Activated naive CD4-positive, alpha-beta T cell treated with anti-CD3 and anti-CD28 coated beads, Interleukin-2, amount 50 U/mL, for 72 hours (primary cell): ENCODE results near the gene RCAN3. TPM values are rescaled to one million over a fixed set of nuclear protein-coding genes. Genes with fewer than 3 reads are reported as not detected.
A peak's percentile ranks its signal among the peaks of the same experiment; 100 is the strongest.
"Not testable (repeated sequence)": the region's sequence is repeated elsewhere in the genome, so short reads cannot be mapped to it uniquely, and the experiment has no call there.

Experiments
- ATAC-seq, 2 donors: fragments of 150-1000 bp; cut with Tn5 transposase; 2 replicates each; pipeline ENCODE4 v1.10.0; 2021; ENCODE audit warnings: mild to moderate bottlenecking in 2 of 2, moderate library complexity in 2 of 2
- DNase-seq, 2 donors: peaks; one replicate each; pipeline ENCODE4 v3.0.0; 2021 to 2022; ENCODE audit warnings: low spot score in 2 of 2
- H3K27ac Mint-ChIP-seq, 2 donors: one replicate each; pipeline ENCODE4 v1.8.0; 2022; ENCODE audit warnings: mild to moderate bottlenecking in 2 of 2, mixed read lengths in 2 of 2
- H3K36me3 Mint-ChIP-seq, 2 donors: one replicate each; pipeline ENCODE4 v1.8.0; 2022; ENCODE audit warnings: mixed read lengths in 2 of 2
- H3K9me3 Mint-ChIP-seq, 2 donors: one replicate each; pipeline ENCODE4 v1.8.0; 2022; ENCODE audit warnings: mixed read lengths in 2 of 2
- total RNA-seq, 2 donors: library from RNA; stranded (reverse); gene quantifications; one replicate each; pipeline ENCODE4 v1.2.3, GENCODE V29; 2022

Gene RCAN3
- 10 to 100 TPM; 43.6 to 51.8 TPM for total RNA-seq

DNA sequence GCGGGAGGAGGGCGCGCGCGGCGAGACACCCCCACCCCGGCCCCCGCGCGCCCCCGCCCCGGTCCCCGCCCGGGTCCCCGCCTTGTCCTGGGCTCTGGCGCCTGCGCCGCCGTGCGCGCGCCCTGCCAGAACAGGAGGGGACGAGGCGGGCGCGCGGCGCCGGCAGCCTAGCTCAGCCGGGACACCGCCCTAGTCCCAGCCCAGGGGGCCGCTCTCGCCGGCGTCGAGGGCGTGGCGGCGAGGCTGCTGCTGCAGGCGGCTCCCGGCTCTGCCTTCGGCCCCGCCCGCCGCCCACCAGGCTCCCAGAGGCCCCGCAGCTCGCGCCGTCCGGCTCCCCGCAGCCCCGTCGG, at the start of gene RCAN3:
TSS of gene RCAN3 (plus strand) at position 128 of the 350 bp plus-strand sequence. CDS start 11,537 bp downstream, outside the sequence.
- peaks cover 21 to 35% of the 10 kb centered on the region in 2 donors for H3K36me3 Mint-ChIP-seq
- H3K9me3 Mint-ChIP-seq, result peaks cover 6 to 12% of the 10 kb centered on the region in 2 donors
- DNase-seq (peak; percentile 80 to 87), ATAC-seq (peak; percentile 70 to 88)
- H3K27ac Mint-ChIP-seq, result peak within 1 kb of the TSS; percentile 99

DNA sequence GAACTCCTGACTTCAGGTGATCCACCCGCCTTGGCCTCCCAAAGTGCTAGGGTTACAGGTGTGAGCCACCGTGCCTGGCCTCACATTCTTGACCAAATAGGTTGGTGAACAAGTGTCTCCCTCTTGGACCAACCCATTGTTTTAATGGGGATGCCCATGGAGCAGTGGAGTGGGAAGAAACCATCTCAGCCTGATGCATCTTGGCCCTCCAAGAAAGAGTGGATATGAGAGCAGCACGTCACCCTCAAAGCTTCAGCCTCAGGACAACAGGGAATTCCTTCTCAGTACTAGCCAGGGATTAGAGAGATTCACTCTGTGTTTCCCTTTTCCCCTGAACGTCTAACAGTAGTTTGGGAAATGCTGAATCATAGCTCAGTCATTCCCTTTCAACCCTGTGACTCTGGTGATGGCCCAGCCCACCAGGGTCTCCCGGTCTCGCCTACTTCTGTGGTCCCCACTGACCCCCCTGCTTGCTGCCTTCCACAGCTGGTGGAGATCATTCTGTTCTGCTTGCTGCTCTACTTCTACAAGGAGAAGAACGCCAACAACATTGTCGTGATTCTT, 49.6 kb upstream of the RCAN3 start:
- peaks cover 4 to 10% of the 10 kb centered on the region in 2 donors for H3K36me3 Mint-ChIP-seq
- H3K27ac Mint-ChIP-seq, result peak overlapping the region in 1 of 2 donors; percentile 6
- ATAC-seq (no peak), DNase-seq (no peak)
- no peaks in the 10 kb centered on the region for H3K9me3 Mint-ChIP-seq

DNA sequence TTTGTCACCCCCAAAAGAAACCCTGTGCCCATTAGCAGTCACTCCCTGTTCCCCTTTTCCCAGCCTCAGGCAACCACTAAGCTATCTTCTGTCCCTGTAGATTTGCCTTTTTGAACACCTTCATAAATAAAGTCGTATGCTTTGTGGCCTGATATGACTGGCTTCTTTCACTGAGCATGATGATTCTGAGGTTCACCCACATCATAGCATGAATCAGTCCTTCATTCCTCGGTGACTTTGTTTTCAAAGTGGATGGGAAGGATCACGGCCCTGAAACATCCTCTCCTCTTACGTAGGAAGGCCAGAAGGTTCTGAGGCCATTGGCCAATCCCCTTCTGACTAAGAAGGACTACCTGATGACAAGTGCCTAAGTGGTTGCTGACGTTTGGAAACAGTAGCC, 48.0 kb upstream of the RCAN3 start:
- DNase-seq (no peak), ATAC-seq (peak; percentile 41 to 72)
- H3K27ac Mint-ChIP-seq, result peak overlapping the region; percentile 34 to 78
- H3K9me3 Mint-ChIP-seq, result no peaks in the 10 kb centered on the region
- peaks cover 12 to 21% of the 10 kb centered on the region in 2 donors for H3K36me3 Mint-ChIP-seq

DNA sequence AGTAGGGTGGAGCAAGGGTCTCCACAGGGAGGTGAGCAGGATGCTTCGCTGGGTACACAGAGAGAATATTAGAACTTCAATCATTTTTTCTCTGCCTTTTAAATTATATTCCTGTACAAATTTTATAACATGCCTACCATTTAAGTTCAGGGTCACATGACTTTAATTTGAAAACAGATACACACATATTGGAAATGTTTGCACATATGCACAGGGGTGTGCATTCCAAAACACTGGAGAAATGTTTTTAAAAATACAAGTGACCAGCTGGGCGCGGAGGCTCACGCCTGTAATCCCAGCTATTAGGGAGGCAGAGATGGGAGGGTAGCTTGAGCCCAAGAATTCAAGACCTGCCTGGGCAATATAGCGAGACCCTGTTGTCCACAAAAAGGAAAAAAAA, 47.4 kb upstream of the RCAN3 start:
- DNase-seq (no peak), ATAC-seq (no peak)
- no peaks in the 10 kb centered on the region for H3K9me3 Mint-ChIP-seq
- H3K27ac Mint-ChIP-seq, result peak overlapping the region; percentile 34 to 74
- peaks cover 18 to 27% of the 10 kb centered on the region in 2 donors for H3K36me3 Mint-ChIP-seq

DNA sequence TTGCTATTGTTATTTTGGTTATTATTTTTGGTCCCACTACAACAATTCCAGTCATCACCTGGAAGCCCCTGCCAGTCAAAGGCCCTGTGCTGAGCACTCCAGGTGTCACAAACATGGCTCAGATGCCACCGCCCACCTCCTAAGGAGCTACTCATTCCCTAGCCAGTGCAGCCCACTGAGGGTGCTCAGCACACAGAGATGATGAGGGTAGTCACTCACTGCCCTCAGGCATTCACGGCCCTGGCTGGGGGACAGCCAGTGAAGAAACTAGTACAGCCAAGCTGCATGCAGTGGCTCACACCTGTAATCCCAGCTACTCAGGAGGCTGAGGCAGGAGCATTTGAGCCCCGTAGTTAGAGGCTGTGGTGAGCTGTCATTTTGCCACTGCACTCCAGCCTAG, 44.8 kb upstream of the RCAN3 start:
- no peak for ATAC-seq
- H3K36me3 Mint-ChIP-seq, result peaks cover 30 to 41% of the 10 kb centered on the region in 2 donors
- peak overlapping the region in 1 of 2 donors; percentile 13 for H3K27ac Mint-ChIP-seq
- DNase-seq, result no peak
- peaks cover 0 to 8% of the 10 kb centered on the region in 2 donors for H3K9me3 Mint-ChIP-seq

DNA sequence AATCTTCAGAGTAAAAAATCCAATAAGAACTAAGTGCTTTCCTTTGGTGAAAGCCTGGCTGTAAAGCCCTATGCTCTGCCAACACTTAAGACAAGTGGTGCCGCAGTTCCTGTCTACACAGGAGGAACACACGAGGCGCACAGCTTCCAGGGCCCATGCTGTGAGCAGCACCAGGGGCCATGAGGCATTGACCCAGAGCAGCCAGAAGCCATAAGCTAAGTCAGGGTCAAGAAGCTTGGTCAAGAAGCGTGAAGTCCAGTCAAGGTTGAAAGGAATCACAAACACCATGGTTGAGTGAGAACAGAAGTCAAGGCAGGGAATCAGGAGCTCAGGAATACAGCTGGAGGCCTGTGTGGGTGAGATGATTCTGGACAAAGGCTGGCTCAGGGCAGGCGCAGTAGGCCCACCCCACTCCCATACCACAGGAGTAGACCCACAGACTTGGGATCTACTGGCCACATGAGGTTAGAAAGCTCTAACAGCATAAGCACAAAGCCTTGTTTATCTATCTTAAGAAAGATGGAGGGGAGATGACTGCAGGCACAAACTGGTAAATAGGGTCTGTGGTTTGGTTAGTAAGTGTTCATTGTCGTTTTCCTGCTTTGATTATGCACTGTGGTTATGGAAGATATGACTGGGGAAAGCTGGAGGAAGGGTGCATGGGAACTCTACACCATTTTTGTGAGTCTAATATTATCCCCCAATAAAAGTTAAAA, 42.9 kb upstream of the RCAN3 start:
- ATAC-seq, result peak in 1 of 2 donors; percentile 37
- DNase-seq, result no peak
- Mint-ChIP-seq H3K36me3 (peaks cover 30 to 53% of the 10 kb centered on the region in 2 donors), H3K27ac (peak overlapping the region; percentile 17 to 78), H3K9me3 (peaks cover 0 to 8% of the 10 kb centered on the region in 2 donors)

DNA sequence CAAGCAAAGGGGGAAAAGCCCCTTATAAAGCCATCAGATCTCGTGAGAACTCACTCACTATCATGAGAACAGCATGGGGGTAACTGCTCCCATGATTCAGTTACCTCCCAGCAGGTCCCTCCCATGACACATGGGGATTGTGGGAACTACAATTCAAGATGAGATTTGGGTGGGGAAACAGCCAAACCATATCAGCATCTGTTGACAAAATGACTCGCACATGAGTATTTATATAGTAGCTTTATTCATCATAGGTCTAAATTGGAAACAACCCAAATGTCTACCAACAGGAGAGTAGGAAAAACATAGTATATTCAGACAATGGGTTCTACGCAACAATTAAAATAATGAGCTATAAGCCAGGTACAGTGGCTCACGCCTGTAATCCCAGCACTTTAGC, 40.5 kb upstream of the RCAN3 start:
- peak overlapping the region; percentile 24 to 46 for H3K27ac Mint-ChIP-seq
- not testable (repeated sequence) for DNase-seq, H3K9me3 Mint-ChIP-seq
- H3K36me3 Mint-ChIP-seq, result peaks cover 30 to 57% of the 10 kb centered on the region in 2 donors
- peak in 1 of 2 donors; percentile 43 for ATAC-seq

DNA sequence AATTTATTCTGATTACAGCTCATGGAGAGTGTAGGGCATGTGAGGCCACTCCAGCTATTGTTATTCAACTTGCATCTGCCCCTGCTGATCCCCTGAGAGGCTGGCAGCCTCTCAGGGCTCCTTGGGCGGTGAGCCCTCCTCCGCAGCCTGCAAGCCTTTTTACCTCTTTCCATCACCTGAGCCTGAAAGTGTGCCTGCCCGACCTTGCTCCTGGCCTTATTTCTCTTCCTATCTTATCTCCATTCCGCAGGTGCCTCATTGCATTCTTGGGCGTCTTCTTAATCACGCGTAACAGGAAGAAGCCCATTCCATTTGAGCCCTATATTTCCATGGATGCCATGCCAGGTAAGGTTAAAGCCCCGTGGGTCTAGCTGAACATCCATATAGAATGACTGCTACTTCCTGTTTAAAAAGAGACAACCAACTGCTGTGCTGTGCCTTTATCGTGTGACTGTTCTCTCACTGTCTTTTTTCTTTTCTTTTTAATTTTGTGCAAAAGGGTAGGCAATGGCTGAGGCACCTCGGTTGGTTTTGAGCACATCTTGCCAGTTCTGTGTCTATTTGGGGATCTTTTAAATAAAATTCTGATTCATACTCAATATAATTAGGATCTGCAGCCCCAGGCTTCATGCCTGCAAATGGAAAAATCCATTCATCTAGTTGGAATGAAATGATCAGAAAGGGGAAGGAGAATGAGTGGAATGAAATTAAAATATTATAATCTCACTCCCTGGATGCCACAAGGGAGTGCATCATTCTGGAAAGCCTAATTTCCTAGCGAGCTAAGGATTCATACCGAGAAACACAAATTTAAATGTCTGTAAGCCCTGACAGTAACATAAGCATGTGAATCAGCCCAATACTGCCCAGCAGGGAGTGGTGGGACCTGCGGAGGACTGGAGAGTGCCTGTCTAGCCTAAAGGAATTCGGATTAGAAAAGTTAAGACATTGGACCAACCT, 38.6 kb upstream of the RCAN3 start:
- Mint-ChIP-seq H3K27ac (peak overlapping the region; percentile 23 to 48), H3K36me3 (peaks cover 24 to 55% of the 10 kb centered on the region in 2 donors), H3K9me3 (peaks cover 0 to 8% of the 10 kb centered on the region in 2 donors)
- DNase-seq (no peak), ATAC-seq (peak in 1 of 2 donors; percentile 44)

DNA sequence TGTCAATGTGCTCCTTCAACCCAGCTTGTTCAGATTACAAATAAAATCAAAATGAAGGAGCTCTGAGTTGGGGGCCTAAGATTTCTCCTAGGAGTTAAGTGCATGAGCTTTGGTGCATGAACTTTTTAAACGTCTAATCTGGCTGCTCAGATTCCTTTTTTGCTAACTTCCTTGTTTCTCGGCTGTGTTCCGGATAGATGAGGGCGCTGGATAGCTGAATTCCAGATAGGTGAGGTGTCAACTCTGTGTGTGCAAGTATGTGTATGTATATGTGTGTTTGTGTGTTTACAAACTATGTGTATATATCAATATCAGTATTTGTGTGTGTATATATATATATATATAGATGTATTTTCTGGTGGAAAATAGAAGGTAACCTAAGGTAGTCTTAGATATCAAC, 37.5 kb upstream of the RCAN3 start:
- ATAC-seq (no peak), DNase-seq (no peak)
- H3K9me3 Mint-ChIP-seq, result peaks cover 0 to 11% of the 10 kb centered on the region in 2 donors
- H3K36me3 Mint-ChIP-seq, result peaks cover 20 to 54% of the 10 kb centered on the region in 2 donors
- H3K27ac Mint-ChIP-seq, result peak overlapping the region in 1 of 2 donors; percentile 52

DNA sequence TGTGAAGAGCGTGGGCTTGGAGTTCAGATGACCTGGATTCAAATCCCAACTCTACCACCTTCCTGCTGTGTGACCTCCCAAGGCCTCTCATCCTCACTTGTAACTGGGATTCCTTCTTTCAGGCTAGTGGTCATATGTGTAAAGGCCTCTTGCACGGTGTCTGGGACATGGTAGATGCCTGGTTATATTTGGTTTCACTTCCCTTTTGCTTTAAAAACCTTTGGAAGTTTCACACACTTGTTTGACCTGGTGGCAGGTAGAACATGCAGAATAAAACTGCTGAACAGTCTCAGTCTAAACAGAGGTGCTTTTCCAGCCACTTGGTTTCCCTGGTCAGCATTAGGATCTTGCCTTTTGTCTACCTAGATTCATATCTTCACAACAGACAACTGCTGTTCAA, 37.0 kb upstream of the RCAN3 start:
- Mint-ChIP-seq H3K27ac (peak overlapping the region in 1 of 2 donors; percentile 37), H3K36me3 (peaks cover 14 to 51% of the 10 kb centered on the region in 2 donors), H3K9me3 (peaks cover 0 to 11% of the 10 kb centered on the region in 2 donors)
- ATAC-seq (no peak), DNase-seq (no peak)

DNA sequence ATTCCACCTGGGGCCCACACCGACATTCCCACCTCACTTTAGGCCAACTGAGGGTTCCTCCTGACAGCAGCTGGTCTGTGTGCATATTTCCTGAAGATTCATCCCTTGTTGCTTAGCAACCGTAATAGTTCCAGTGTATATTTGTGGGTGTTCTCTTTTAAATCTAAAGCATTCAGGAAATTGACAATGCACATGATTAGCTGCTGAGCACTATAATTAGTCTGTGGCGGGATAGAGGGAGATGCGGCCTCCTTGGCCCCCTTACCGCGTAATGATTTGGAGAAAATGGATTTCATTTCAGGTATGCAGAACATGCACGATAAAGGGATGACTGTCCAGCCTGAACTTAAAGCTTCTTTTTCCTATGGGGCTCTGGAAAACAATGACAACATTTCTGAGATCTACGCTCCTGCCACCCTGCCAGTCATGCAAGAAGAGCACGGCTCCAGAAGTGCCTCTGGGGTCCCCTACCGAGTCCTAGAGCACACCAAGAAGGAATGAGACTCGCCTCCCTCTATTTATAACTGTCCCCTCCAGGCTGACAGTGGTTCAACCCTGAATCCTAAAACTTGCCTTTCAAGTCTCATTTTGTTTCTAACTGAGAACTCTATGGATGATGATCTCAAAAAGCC, 33.8 kb upstream of the RCAN3 start:
- Mint-ChIP-seq H3K27ac (no peak overlapping the region), H3K36me3 (peaks cover 4 to 26% of the 10 kb centered on the region in 2 donors), H3K9me3 (peaks cover 0 to 3% of the 10 kb centered on the region in 2 donors)
- ATAC-seq (no peak), DNase-seq (no peak)

DNA sequence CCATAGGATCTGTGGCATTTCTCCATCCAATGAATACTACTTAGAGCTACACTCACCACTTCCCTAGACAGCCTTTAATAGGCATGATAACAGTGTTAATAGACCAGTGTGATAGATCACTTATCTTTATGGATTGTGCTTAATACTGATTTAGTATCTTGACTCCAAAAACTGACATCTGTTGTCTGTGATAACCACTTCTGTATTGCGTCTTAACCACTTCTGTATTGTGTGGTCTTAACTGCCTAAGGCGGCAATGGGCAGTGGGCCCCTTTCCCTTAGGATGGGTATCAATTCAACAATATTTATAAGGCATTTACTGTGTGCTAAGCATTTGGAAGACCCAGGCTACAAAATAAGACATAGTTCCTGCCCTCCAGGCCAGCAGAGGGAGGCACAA, 32.0 kb upstream of the RCAN3 start:
- DNase-seq (no peak), ATAC-seq (no peak)
- H3K9me3 Mint-ChIP-seq, result peaks cover 0 to 3% of the 10 kb centered on the region in 2 donors
- peak overlapping the region in 1 of 2 donors; percentile 66 for H3K27ac Mint-ChIP-seq
- H3K36me3 Mint-ChIP-seq, result peaks cover 4 to 20% of the 10 kb centered on the region in 2 donors

DNA sequence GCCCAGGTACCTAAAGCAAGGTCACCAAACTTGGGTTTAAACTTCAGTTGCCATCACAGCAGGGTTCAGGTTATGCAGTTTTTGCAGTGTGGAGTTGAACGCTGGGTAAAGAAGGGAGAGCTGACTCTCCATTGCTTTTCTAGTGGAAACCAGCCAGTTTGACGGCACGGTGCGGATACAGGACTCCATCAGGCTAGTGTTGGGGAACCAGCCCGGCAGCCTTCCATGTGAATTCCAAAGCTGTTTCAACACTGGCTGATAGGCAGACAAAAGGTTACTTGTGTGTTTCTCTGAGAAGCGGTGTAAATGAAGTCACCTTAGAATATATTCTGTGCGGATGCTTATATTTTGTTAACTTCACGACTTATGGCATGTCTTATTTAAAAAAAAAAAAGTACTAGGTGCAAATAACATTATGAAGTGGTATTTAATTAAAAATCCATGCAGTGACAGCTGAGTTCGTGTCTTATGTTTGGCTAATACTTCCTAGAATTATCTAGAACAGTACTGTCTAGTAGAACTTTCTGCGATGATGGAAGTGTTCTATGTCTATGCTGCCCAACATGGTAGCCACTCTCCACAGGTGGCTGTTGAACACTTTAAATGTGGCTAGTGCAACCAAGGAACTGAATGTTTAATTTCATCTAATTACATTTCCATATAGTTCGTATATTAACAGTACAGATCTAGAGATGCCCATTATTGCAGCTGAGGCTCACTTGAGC, 29.9 kb upstream of the RCAN3 start:
- no peak for DNase-seq
- H3K27ac Mint-ChIP-seq, result no peak overlapping the region

DNA sequence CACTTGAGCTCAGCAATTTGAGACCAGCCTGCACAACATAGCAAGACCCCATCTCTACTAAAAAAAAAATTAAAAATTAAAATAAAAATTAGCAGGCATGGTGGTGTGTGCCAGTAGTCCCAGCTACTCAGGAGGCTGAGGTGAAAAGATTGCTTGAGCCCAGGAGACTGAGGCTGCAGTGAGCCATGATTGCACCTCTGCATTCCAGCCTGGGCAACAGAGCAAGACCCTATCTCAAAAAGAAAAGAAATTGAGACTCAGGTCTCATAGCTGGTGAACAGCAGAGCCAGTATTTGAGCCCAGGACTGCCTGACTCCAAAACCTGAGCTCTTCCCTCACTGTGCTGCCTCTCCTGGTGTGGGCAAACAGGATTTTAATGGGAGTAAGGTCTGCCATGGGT, 28.4 kb upstream of the RCAN3 start:
- Mint-ChIP-seq H3K27ac (no peak overlapping the region), H3K9me3 (peaks cover 0 to 3% of the 10 kb centered on the region in 2 donors), H3K36me3 (peaks cover 4 to 16% of the 10 kb centered on the region in 2 donors)
- DNase-seq, result no peak
- ATAC-seq, result no peak

More for the DNA sequence above, 29.9 kb upstream of the RCAN3 start:
- Mint-ChIP-seq H3K9me3 (peaks cover 0 to 3% of the 10 kb centered on the region in 2 donors), H3K36me3 (peaks cover 4 to 11% of the 10 kb centered on the region in 2 donors)
- ATAC-seq, result no peak

DNA sequence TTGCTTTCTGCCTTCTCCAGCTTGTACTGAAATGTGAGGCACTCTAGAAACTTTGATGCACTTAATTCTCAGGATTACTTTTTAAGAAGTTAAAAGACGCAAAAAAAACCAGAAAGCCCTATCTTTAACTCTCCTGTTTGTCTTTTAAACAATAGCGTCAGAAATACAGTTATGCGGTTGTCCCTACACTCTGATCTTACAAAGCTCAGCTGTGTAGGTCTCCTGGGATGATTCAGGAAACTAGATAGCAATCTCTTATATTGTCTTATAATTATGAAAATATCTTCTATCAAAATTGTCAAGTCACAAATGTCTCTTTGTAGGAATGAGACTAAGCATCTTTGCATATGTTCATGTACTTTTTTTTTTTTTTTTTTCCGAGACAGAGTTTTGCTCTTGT, 26.9 kb upstream of the RCAN3 start:
- Mint-ChIP-seq H3K27ac (no peak overlapping the region), H3K36me3 (peaks cover 0 to 10% of the 10 kb centered on the region in 2 donors), H3K9me3 (no peaks in the 10 kb centered on the region)
- no peak for DNase-seq
- peak; percentile 30 to 61 for ATAC-seq

DNA sequence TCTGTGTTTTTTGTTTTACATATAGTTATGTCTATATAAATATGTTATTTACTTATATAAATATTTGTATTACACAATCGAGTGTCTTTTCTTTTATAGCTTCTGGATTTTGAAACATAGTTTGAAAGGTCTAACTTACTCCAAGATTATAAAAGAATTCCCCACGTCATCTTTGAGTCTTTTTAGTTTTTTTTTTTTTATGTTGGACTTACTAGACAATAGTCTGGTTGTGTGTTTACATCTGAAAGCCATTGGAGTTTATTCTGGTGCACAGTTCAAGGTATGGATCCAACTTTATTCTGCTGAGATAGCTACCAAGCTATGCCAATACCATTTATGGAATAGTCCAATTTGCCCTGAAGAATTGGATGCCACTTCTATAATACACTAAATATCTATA, 26.1 kb upstream of the RCAN3 start:
- Mint-ChIP-seq H3K27ac (no peak overlapping the region), H3K36me3 (peaks cover 0 to 10% of the 10 kb centered on the region in 2 donors), H3K9me3 (no peaks in the 10 kb centered on the region)
- DNase-seq (no peak), ATAC-seq (no peak)
